CD4-positive, alpha-beta T cell treated with Interferon alpha-2 for 1 hour (primary cell): ENCODE data around the gene BCDIN3D.

Experiments used
- DNase-seq, 2 donors: peaks; one replicate each; pipeline ENCODE4 v3.0.0-alpha.2; 2020 to 2022

Gene BCDIN3D

GRCh38 chr12:49818241-49818895 is 24.5 kb downstream of the BCDIN3D start:
- DNase-seq: no peak

GRCh38 chr12:49813131-49813530 is 29.8 kb downstream of the BCDIN3D start:
- DNase-seq: no peak

- no peak for DNase-seq
These were observed 30.9 kb downstream of the BCDIN3D start for GRCh38 chr12:49811961-49812401.

GRCh38 chr12:49811136-49811535 is 31.8 kb downstream of the BCDIN3D start:
- no peak for DNase-seq

GRCh38 chr12:49809906-49810389 is 33.0 kb downstream of the BCDIN3D start:
- DNase-seq: no peak

GRCh38 chr12:49809381-49809905 is 33.5 kb downstream of the BCDIN3D start:
- DNase-seq: no peak

- DNase-seq: no peak
These were observed 34.1 kb downstream of the BCDIN3D start for GRCh38 chr12:49808686-49809380.

- DNase-seq: no peak
These were observed 34.8 kb downstream of the BCDIN3D start for GRCh38 chr12:49807991-49808580.

- no peak for DNase-seq
These were observed 36.0 kb downstream of the BCDIN3D start for GRCh38 chr12:49806877-49807276.

GRCh38 chr12:49806321-49806813 is 36.5 kb downstream of the BCDIN3D start:
- DNase-seq: no peak

GRCh38 chr12:49805409-49805808 is 37.5 kb downstream of the BCDIN3D start:
- DNase-seq: no peak

GRCh38 chr12:49804821-49805220 is 38.1 kb downstream of the BCDIN3D start:
- DNase-seq: no peak

- DNase-seq: no peak
These were observed 39.0 kb downstream of the BCDIN3D start for GRCh38 chr12:49803693-49804450.

- no peak for DNase-seq
These were observed 41.5 kb downstream of the BCDIN3D start for GRCh38 chr12:49801141-49802063.

- DNase-seq: no peak
These were observed 42.3 kb downstream of the BCDIN3D start for GRCh38 chr12:49800421-49801140.

GRCh38 chr12:49798934-49799333 is 44.0 kb downstream of the BCDIN3D start:
- DNase-seq: no peak

- DNase-seq: no peak
These were observed 44.7 kb downstream of the BCDIN3D start for GRCh38 chr12:49798248-49798647.

- DNase-seq: no peak
These were observed 45.5 kb downstream of the BCDIN3D start for GRCh38 chr12:49797449-49797776.

- DNase-seq: no peak
These were observed 46.1 kb downstream of the BCDIN3D start for GRCh38 chr12:49796606-49797448.

- no peak for DNase-seq
These were observed 46.8 kb downstream of the BCDIN3D start for GRCh38 chr12:49796155-49796554.
